OCI-LY1 (cell line): ENCODE results near the gene CHRNA9.

Experiments used
- EZH2 ChIP-seq: fragments of 200-600 bp; sonication (generic), shearing (Covaris generic); IDR thresholded peaks from 2 replicates; pipeline ENCODE4 v1.8.0; 2017; ENCODE audit warnings: borderline replicate concordance, mixed run types, mild to moderate bottlenecking, antibody characterized with exemption, low read length, moderate library complexity, mixed read lengths
- TF ChIP-seq, protein P1 (sequence below): fragments of 200-600 bp; sonication (generic), shearing (Covaris generic); IDR thresholded peaks from 2 replicates; pipeline ENCODE4 v1.5.1; 2017; ENCODE audit warnings: mild to moderate bottlenecking, antibody characterized with exemption, low read length, moderate library complexity, mixed read lengths

DNA sequence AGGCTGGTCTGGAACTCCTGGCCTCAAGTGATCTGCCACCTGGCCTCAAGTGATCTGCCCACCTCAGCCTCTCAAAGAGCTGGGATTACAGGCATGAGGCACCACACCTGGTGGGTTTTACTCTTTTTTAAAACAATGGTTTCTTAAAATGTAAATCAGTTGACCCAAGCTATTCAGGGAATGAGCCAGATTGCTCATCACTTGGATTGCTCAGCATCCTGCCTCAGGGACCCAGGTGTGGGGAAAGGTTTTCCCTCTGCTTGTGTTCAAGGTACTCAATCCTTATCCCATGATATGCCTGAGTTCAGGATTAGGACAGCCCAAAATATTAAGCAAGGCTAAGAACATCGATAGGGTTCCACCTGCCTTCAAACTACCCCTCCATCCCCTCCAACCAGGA lies 67.4 kb downstream of the CHRNA9 start:
- TF ChIP-seq, protein P1, sequence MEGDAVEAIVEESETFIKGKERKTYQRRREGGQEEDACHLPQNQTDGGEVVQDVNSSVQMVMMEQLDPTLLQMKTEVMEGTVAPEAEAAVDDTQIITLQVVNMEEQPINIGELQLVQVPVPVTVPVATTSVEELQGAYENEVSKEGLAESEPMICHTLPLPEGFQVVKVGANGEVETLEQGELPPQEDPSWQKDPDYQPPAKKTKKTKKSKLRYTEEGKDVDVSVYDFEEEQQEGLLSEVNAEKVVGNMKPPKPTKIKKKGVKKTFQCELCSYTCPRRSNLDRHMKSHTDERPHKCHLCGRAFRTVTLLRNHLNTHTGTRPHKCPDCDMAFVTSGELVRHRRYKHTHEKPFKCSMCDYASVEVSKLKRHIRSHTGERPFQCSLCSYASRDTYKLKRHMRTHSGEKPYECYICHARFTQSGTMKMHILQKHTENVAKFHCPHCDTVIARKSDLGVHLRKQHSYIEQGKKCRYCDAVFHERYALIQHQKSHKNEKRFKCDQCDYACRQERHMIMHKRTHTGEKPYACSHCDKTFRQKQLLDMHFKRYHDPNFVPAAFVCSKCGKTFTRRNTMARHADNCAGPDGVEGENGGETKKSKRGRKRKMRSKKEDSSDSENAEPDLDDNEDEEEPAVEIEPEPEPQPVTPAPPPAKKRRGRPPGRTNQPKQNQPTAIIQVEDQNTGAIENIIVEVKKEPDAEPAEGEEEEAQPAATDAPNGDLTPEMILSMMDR = no peak
- TF ChIP-seq EZH2 = no peak
